Right cardiac atrium (tissue), 5 donors: ENCODE data around the gene TMEM135. TPM values are rescaled to one million over a fixed set of nuclear protein-coding genes. Genes with fewer than 3 reads are reported as not detected.

Source experiments
- ATAC-seq, 2 donors: fragments of 200-7000 bp; cut with Tn5 transposase; one replicate each; pipeline versions ENCODE4 v1.8.0 to v1.9.1; 2020; ENCODE audit warnings: moderate library complexity in 2 of 2, mild to moderate bottlenecking in 1 of 2
- DNase-seq, 3 donors: peaks; one replicate each; pipeline ENCODE4 v3.0.0-alpha.2; 2020
- H3K27ac ChIP-seq: one replicate; pipeline ENCODE4 v1.5.1; 2013; ENCODE audit warnings: mild to moderate bottlenecking, low read length, control low read depth, moderate library complexity
- H3K27me3 ChIP-seq: one replicate; pipeline ENCODE4 v1.6.1; 2013; ENCODE audit not compliant: control insufficient read depth, insufficient read depth
- H3K4me1 ChIP-seq: one replicate; pipeline ENCODE4 v1.6.1; 2013; ENCODE audit warnings: low read length; ENCODE audit not compliant: control insufficient read depth, insufficient read depth
- H3K4me3 ChIP-seq: one replicate; pipeline ENCODE4 v1.5.1; 2013; ENCODE audit warnings: low read length, control low read depth
- H3K9me3 ChIP-seq: one replicate; pipeline ENCODE4 v1.6.1; 2013; ENCODE audit warnings: low read length; ENCODE audit not compliant: control insufficient read depth
- WGBS: extraction: QIAGEN DNeasy Blood & Tissue Kit; methylation state at CpG from one replicate; pipeline ENCODE4 v1.1.7; 2013; 5-methylcytosine and 5-hydroxymethylcytosine counted together
- intact Hi-C, 4 donors: fragments of 100-400 bp; cut with DNase I; formaldehyde crosslinking; loops; one replicate each; pipeline versions ENCODE4 v1.11.0 to v1.14.0; 2022 to 2023
- polyA plus RNA-seq: library from polyadenylated mRNA; stranded (reverse); fragments of 200-250 nt; gene quantifications from one replicate; pipeline ENCODE4 v1.2.3, GENCODE V29; 2013
- total RNA-seq, 4 donors: library from RNA; stranded (reverse); fragmentation: NEBNext Ultra II Directional; extraction: Animal tissue kit (Norgen Biotek cat#: 25700); gene quantifications; one replicate each; pipeline ENCODE4 v1.2.1, GENCODE V29; 2021
- donor health status: healthy with polysubstance abuse.
- donor health status: DM: no; HTN: yes; CAD: no.
- donor health status: DM: no; HTN: no; CAD: no.
- donor health status: DM: no; HTN: yes; CAD: no; lungs with severe emphysema.
- donor health status: DM: yes; HTN: yes; CAD: no.

Gene TMEM135
- total and polyA plus RNA-seq, 5 donors: 5.7 to 24.1 (median 18.0) TPM

GRCh38 chr11:87372065-87372464, 334.3 kb downstream of the TMEM135 start:
- Histone ChIP-seq H3K9me3 (no peaks in the 10 kb centered on the region), H3K4me1 (peaks cover 3% of the 10 kb centered on the region), H3K4me3 (no peak overlapping the region), H3K27ac (no peak overlapping the region), H3K27me3 (no peaks in the 10 kb centered on the region)
- intact Hi-C loops: no loop called here
- 87% methylated on average over 3 of the region's 3 CpGs for WGBS
- ATAC-seq (no peak), DNase-seq (no peak)

Other genes starting within 250 kb of the TMEM135 start
- gene PRSS23, start 237.4 kb upstream of the TMEM135 start, total RNA-seq: 10 to 100 TPM; 14.5 to 79.9 (median 28.5) TPM
- 19.7 TPM for gene PRSS23, start 237.4 kb upstream of the TMEM135 start, polyA plus RNA-seq
- gene FZD4, start 82.5 kb upstream of the TMEM135 start, total RNA-seq: 10 to 100 TPM; 20.6 to 28.3 (median 24.6) TPM
- 13.9 TPM for gene FZD4, start 82.5 kb upstream of the TMEM135 start, polyA plus RNA-seq